Measurements from ENCODE around the gene PDE6A. TPM values are rescaled to one million over a fixed set of nuclear protein-coding genes. Genes with fewer than 3 reads are reported as not detected.

The PDE6A gene
- total RNA-seq, 1 experiment from 2014 or later, result 0.42 TPM

- Mint-ChIP-seq H3K4me3 (ENCODE audit: unreplicated experiment) (peak overlapping the region; percentile 36), H3K27ac (ENCODE audit: low read depth, unreplicated experiment) (peak overlapping the region; percentile 93), H3K9me3 (ENCODE audit: unreplicated experiment) (no peaks in the 10 kb centered on the region), H3K27me3 (ENCODE audit: insufficient read depth, unreplicated experiment) (no peaks in the 10 kb centered on the region), H3K36me3 (ENCODE audit: insufficient read depth, unreplicated experiment) (peaks cover 21% of the 10 kb centered on the region), H3K4me1 (ENCODE audit: insufficient read depth, unreplicated experiment) (peaks cover 40% of the 10 kb centered on the region)
- ChIA-PET POLR2A (interaction anchor here (0.6 to 13.1 kb wide), 13 partner anchors 9 to 174 kb away, joined by 3 to 186 read pairs (median 4); partner anchors contain the start of gene SLC26A2), CTCF (interaction anchor here (0.6 to 42.7 kb wide), 11 partner anchors 3 to 359 kb away, joined by 3 to 1621 read pairs (median 5); partner anchors contain the start of genes PDE6A and SLC26A2)
- no peak for TF ChIP-seq CTCF (IDR thresholded peaks at IDR 0.05; ENCODE audit: unreplicated experiment)
- peak; percentile 99 for DNase-seq (ENCODE audit: unreplicated experiment)
- BruUV-seq (replicated peaks), result no TSS peak
- intact Hi-C loops (cut with micrococcal nuclease), result loop anchor here (1.0 to 5.0 kb wide), 2 partner anchors 18 to 500 kb away; partner anchors contain the start of gene TCOF1
Observed at GRCh38 chr5:149857499-149857898, 87.1 kb downstream of the PDE6A start.

GRCh38 chr5:149855366-149855765 lies 89.2 kb downstream of the PDE6A start:
- no peak for TF ChIP-seq CTCF (IDR thresholded peaks at IDR 0.05; ENCODE audit: unreplicated experiment)
- Mint-ChIP-seq H3K27me3 (ENCODE audit: insufficient read depth, unreplicated experiment) (no peaks in the 10 kb centered on the region), H3K36me3 (ENCODE audit: insufficient read depth, unreplicated experiment) (peaks cover 13% of the 10 kb centered on the region), H3K27ac (ENCODE audit: low read depth, unreplicated experiment) (peak overlapping the region; percentile 93), H3K9me3 (ENCODE audit: unreplicated experiment) (no peaks in the 10 kb centered on the region), H3K4me1 (ENCODE audit: insufficient read depth, unreplicated experiment) (peaks cover 25% of the 10 kb centered on the region), H3K4me3 (ENCODE audit: unreplicated experiment) (no peak overlapping the region)
- no TSS peak for BruUV-seq (replicated peaks)
- ChIA-PET POLR2A (interaction anchor here (0.7 to 13.1 kb wide), 9 partner anchors 13 to 112 kb away, joined by 3 to 186 read pairs (median 4); partner anchors contain the start of gene SLC26A2), CTCF (interaction anchor here (0.7 to 42.7 kb wide), 12 partner anchors 5 to 218 kb away, joined by 3 to 1621 read pairs (median 5); partner anchors contain the start of genes PDE6A and SLC26A2)
- intact Hi-C loops (cut with micrococcal nuclease), result loop anchor here (5.0 kb wide), 1 partner anchor 502 kb away; the partner anchor contains the start of gene TCOF1
- no peak for DNase-seq (ENCODE audit: unreplicated experiment)

- POLR2A ChIA-PET, result interaction anchor here (0.9 to 13.1 kb wide), 9 partner anchors 14 to 221 kb away, joined by 3 to 186 read pairs (median 4); partner anchors contain the start of gene SLC26A2
- Mint-ChIP-seq H3K4me1 (ENCODE audit: insufficient read depth, unreplicated experiment) (peaks cover 25% of the 10 kb centered on the region), H3K27ac (ENCODE audit: low read depth, unreplicated experiment) (peak overlapping the region; percentile 93), H3K36me3 (ENCODE audit: insufficient read depth, unreplicated experiment) (peaks cover 13% of the 10 kb centered on the region), H3K9me3 (ENCODE audit: unreplicated experiment) (no peaks in the 10 kb centered on the region), H3K27me3 (ENCODE audit: insufficient read depth, unreplicated experiment) (no peaks in the 10 kb centered on the region), H3K4me3 (ENCODE audit: unreplicated experiment) (no peak overlapping the region)
- intact Hi-C loops (cut with micrococcal nuclease), result loop anchor here (5.0 kb wide), 1 partner anchor 502 kb away; the partner anchor contains the start of gene TCOF1
- CTCF ChIA-PET, result interaction anchor here (0.7 to 42.7 kb wide), 17 partner anchors 5 to 255 kb away, joined by 3 to 1621 read pairs (median 4); partner anchors contain the start of genes PDE6A and SLC26A2
- DNase-seq (ENCODE audit: unreplicated experiment), result no peak
- no peak for TF ChIP-seq CTCF (IDR thresholded peaks at IDR 0.05; ENCODE audit: unreplicated experiment)
- no TSS peak for BruUV-seq (replicated peaks)
Observed at GRCh38 chr5:149854866-149855265, 89.7 kb downstream of the PDE6A start.

DNA sequence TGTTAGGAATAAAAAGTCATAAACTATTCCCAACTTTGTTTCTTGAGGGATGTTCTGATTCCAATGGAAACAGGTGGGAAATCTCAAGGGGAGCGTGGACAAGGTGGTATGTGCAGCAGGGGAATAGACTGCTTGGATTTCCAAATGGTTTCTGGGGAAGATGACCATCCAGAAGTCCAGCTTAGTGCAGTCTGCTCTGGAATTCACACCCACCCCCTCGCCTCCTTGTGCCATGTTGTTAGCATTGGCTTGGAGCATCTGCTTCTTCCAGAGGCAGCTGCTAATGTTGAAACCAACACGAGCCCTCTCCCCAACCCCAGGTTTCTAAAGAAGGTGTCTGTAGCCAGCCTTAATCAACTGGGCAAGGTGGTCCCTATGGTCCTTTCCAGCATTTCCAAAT lies 90.9 kb downstream of the PDE6A start:
- Mint-ChIP-seq H3K27me3 (ENCODE audit: insufficient read depth, unreplicated experiment) (no peaks in the 10 kb centered on the region), H3K27ac (ENCODE audit: low read depth, unreplicated experiment) (peak overlapping the region; percentile 16), H3K9me3 (ENCODE audit: unreplicated experiment) (no peaks in the 10 kb centered on the region), H3K36me3 (ENCODE audit: insufficient read depth, unreplicated experiment) (peaks cover 13% of the 10 kb centered on the region), H3K4me1 (ENCODE audit: insufficient read depth, unreplicated experiment) (peaks cover 25% of the 10 kb centered on the region), H3K4me3 (ENCODE audit: unreplicated experiment) (no peak overlapping the region)
- no peak for TF ChIP-seq CTCF (IDR thresholded peaks at IDR 0.05; ENCODE audit: unreplicated experiment)
- intact Hi-C loops (cut with micrococcal nuclease), result loop anchor here (1.0 kb wide), 2 partner anchors 14 to 106 kb away; no protein-coding TSS in a partner anchor
- DNase-seq (ENCODE audit: unreplicated experiment), result no peak
- ChIA-PET CTCF (interaction anchor here (0.6 to 42.7 kb wide), 37 partner anchors 6 to 1656 kb away, joined by 3 to 1621 read pairs (median 6); partner anchors contain the start of genes PDE6A and SLC26A2), POLR2A (interaction anchor here (0.7 to 13.1 kb wide), 11 partner anchors 8 to 700 kb away, joined by 3 to 186 read pairs (median 4); partner anchors contain the start of genes HMGXB3, SLC26A2 and TIGD6)
- BruUV-seq (replicated peaks), result no TSS peak

Data from MCF 10A (cell line).